A673 (cell line): ENCODE data around the gene SEPTIN10.

Experiments used
- CTCF ChIP-seq: fragments of 300-800, 200-600 bp; sonication (generic); conservative IDR thresholded peaks from 2 replicates; pipeline ENCODE4 v1.5.1; 2017; ENCODE audit warnings: low read depth, mild to moderate bottlenecking, antibody characterized with exemption, low read length, moderate library complexity, mixed read lengths
- EZH2 ChIP-seq: fragments of 200-600 bp; sonication (generic); IDR thresholded peaks from 2 replicates; pipeline ENCODE4 v1.6.1; 2017; ENCODE audit warnings: borderline replicate concordance, low read depth, mild to moderate bottlenecking, mixed read lengths, antibody characterized with exemption, low read length; ENCODE audit not compliant: poor library complexity, severe bottlenecking

- TF ChIP-seq CTCF (no peak), EZH2 (no peak)
These were observed 66.5 kb downstream of the SEPTIN10 start for GRCh38 chr2:109547280-109547679.
